SK-N-SH (cell line): ENCODE results near the gene BAIAP2L1. TPM values are rescaled to one million over a fixed set of nuclear protein-coding genes. Genes with fewer than 3 reads are reported as not detected.
"Not testable (repeated sequence)": the region's sequence is repeated elsewhere in the genome, so short reads cannot be mapped to it uniquely, and the experiment has no call there.

Experiments
- CTCF ChIA-PET: fragments of 300-600, 350-600 bp; formaldehyde crosslinking; extraction: SDS; loops from one replicate; lab custom pipeline; 2021; lab: Yijun Ruan, JAX
- POLR2A ChIA-PET: fragments of 350-600 bp; sonication (Branson Sonifier 250); formaldehyde crosslinking; extraction: SDS; loops from one replicate; lab custom pipeline; 2020; ENCODE audit warnings: antibody characterized with exemption, inconsistent platforms; lab: Yijun Ruan, JAX
- DNase-seq: peaks from one replicate; pipeline ENCODE4 v3.0.0; 2012
- H2AFZ ChIP-seq: fragments of 200-600 bp; sonication (generic); 2 replicates; pipeline ENCODE4 v1.8.1; 2016; ENCODE audit warnings: antibody characterized with exemption, mild to moderate bottlenecking, low read depth
- H3F3A ChIP-seq: fragments of 200-600 bp; sonication (generic); replicated peaks from 2 replicates; pipeline ENCODE3; 2016; ENCODE audit warnings: antibody characterized with exemption, mild to moderate bottlenecking; ENCODE audit not compliant: insufficient read depth
- H3K27ac ChIP-seq, 2 experiments: fragments of 200-500 bp in 1 of 2; fragments of 200-600 bp in 1 of 2; sonication (Bioruptor generic) in 1 of 2; sonication (generic), shearing (Covaris generic) in 1 of 2; 2 replicates each; pipeline versions ENCODE4 v1.5.1 to v1.6.1; 2014 to 2016; ENCODE audit warnings: low read depth in 2 of 2, inconsistent platforms in 1 of 2, low read length in 1 of 2, mild to moderate bottlenecking in 1 of 2, mixed read lengths in 1 of 2
- H3K27me3 ChIP-seq: fragments of 200-600 bp; sonication (generic), shearing (Covaris generic); 2 replicates; pipeline ENCODE4 v1.6.1; 2016; ENCODE audit warnings: mixed run types; ENCODE audit not compliant: insufficient read depth
- H3K36me3 ChIP-seq, 2 experiments: fragments of 200-500 bp in 1 of 2; fragments of 200-600 bp in 1 of 2; sonication (Bioruptor generic) in 1 of 2; sonication (generic) in 1 of 2; replicated peaks in 1 of 2; 2 replicates each; pipeline versions ENCODE3 to v1.5.1; 2014 to 2016; ENCODE audit warnings: low read length in 1 of 2, mild to moderate bottlenecking in 1 of 2; ENCODE audit not compliant: insufficient read depth in 2 of 2, control insufficient read depth in 1 of 2
- H3K4me1 ChIP-seq, 2 experiments: fragments of 200-500 bp in 1 of 2; fragments of 200-600 bp in 1 of 2; sonication (Bioruptor generic) in 1 of 2; sonication (generic), shearing (Covaris generic) in 1 of 2; 2 replicates each; pipeline versions ENCODE4 v1.5.1 to v1.6.1; 2014 to 2016; ENCODE audit warnings: low read depth in 1 of 2, low read length in 1 of 2, mixed run types in 1 of 2; ENCODE audit not compliant: insufficient read depth in 2 of 2, control insufficient read depth in 1 of 2
- H3K4me2 ChIP-seq: fragments of 200-600 bp; sonication (generic), shearing (Covaris generic); 2 replicates; pipeline ENCODE4 v1.6.1; 2017; ENCODE audit warnings: mixed run types
- H3K4me3 ChIP-seq, 2 experiments: fragments of 200-500 bp in 1 of 2; fragments of 200-600 bp in 1 of 2; sonication (Bioruptor generic) in 1 of 2; sonication (generic), shearing (Covaris generic) in 1 of 2; 2 replicates each; pipeline versions ENCODE4 v1.5.1 to v1.8.1; 2014 to 2016; ENCODE audit warnings: low read depth in 2 of 2, inconsistent platforms in 1 of 2, low read length in 1 of 2, mild to moderate bottlenecking in 1 of 2, mixed read lengths in 1 of 2, moderate library complexity in 1 of 2
- H3K79me2 ChIP-seq: fragments of 200-600 bp; sonication (generic); 2 replicates; pipeline ENCODE4 v1.8.1; 2017; ENCODE audit warnings: mild to moderate bottlenecking; ENCODE audit not compliant: insufficient read depth
- H3K9ac ChIP-seq: fragments of 200-600 bp; sonication (generic); 2 replicates; pipeline ENCODE4 v1.6.1; 2017; ENCODE audit warnings: mixed run types
- H3K9me2 ChIP-seq: fragments of 200-600 bp; sonication (generic); 2 replicates; pipeline ENCODE4 v1.6.1; 2017; ENCODE audit warnings: mixed run types
- H3K9me3 ChIP-seq: fragments of 200-600 bp; sonication (generic); 2 replicates; pipeline ENCODE4 v1.6.1; 2017; ENCODE audit warnings: mixed run types, mild to moderate bottlenecking, moderate library complexity
- H4K20me1 ChIP-seq: fragments of 200-600 bp; sonication (generic); 2 replicates; pipeline ENCODE4 v1.6.1; 2017; ENCODE audit warnings: mild to moderate bottlenecking, mixed run types; ENCODE audit not compliant: insufficient read depth
- EP300 ChIP-seq, 2 experiments: IDR thresholded peaks; 2 replicates each; pipeline versions ENCODE4 v1.4.0 to v1.6.1; 2012; ENCODE audit warnings: borderline replicate concordance in 1 of 2, low read depth in 1 of 2, low read length in 1 of 2
- FOSL2 ChIP-seq: IDR thresholded peaks from 2 replicates; pipeline ENCODE4 v1.4.0; 2012; ENCODE audit warnings: low read depth, mild to moderate bottlenecking, moderate library complexity, borderline replicate concordance
- FOXJ3 ChIP-seq: sonication (generic); formaldehyde crosslinking; IDR thresholded peaks from 2 replicates; pipeline ENCODE4 v1.5.1; 2020; ENCODE audit warnings: mild to moderate bottlenecking, missing genetic modification reagents
- JUND ChIP-seq: IDR thresholded peaks from 2 replicates; pipeline ENCODE4 v1.4.0; 2012
- MAX ChIP-seq: IDR thresholded peaks from 2 replicates; pipeline ENCODE4 v1.4.0; 2012; ENCODE audit warnings: low read depth
- NFIC ChIP-seq: IDR thresholded peaks from 2 replicates; pipeline ENCODE4 v1.4.0; 2012; ENCODE audit warnings: borderline replicate concordance
- PBX3 ChIP-seq: IDR thresholded peaks from 2 replicates; pipeline ENCODE4; 2012
- POLR2AphosphoS5 ChIP-seq: IDR thresholded peaks from 2 replicates; pipeline ENCODE4 v1.6.1; 2012; ENCODE audit warnings: low read depth, low read length
- RAD21 ChIP-seq: IDR thresholded peaks from 2 replicates; pipeline ENCODE4 v1.6.1; 2012; ENCODE audit warnings: mild to moderate bottlenecking, low read length
- SIN3A ChIP-seq: IDR thresholded peaks from 2 replicates; pipeline ENCODE4 v1.6.1; 2012; ENCODE audit warnings: low read depth, mild to moderate bottlenecking, low read length, moderate library complexity, borderline replicate concordance
- SMC3 ChIP-seq: IDR thresholded peaks from 2 replicates; pipeline ENCODE4 v1.6.1; 2012; ENCODE audit warnings: low read depth, low read length, improper control_type of control experiment
- TCF12 ChIP-seq: IDR thresholded peaks from 2 replicates; pipeline ENCODE4 v1.4.0; 2012
- TEAD4 ChIP-seq: IDR thresholded peaks from 2 replicates; pipeline ENCODE4 v1.4.0; 2012; ENCODE audit warnings: mild to moderate bottlenecking, borderline replicate concordance; ENCODE audit not compliant: insufficient read depth
- WGBS: methylation state at CpG from one replicate; pipeline ENCODE4 v1.1.6; 2017; ENCODE audit warnings: low lambda C conversion rate; 5-methylcytosine and 5-hydroxymethylcytosine counted together
- polyA plus RNA-seq, 3 experiments: library from polyadenylated mRNA; depleted of rRNA; stranded (reverse); fragments of >200 nt; gene quantifications; 2 replicates each; pipeline ENCODE4 v1.2.3, GENCODE V29; 2012

Gene BAIAP2L1
- polyA plus RNA-seq, 1 of the 3 experiments (the other 2 are of a cell fraction): 8.8 TPM

GRCh38 chr7:98394377-98394836 is 6.5 kb downstream of the BAIAP2L1 start:
- H3F3A ChIP-seq: peaks cover 19% of the 10 kb centered on the region
- no peak overlapping the region for H3K9ac ChIP-seq
- H3K27me3 ChIP-seq: no peaks in the 10 kb centered on the region
- H3K9me3 ChIP-seq: no peaks in the 10 kb centered on the region
- no peaks in the 10 kb centered on the region for H3K79me2 ChIP-seq
- 0 out of 2 replicates have a peak, but pooled peaks cover 3% of the 10 kb centered on the region for H4K20me1 ChIP-seq
- TF ChIP-seq TCF12 (0 out of 2 replicates have a peak, but pooled peaks have one; percentile 35), NFIC (no peak), JUND (peak; percentile 55), RAD21 (no peak), SMC3 (no peak), FOSL2 (peak; percentile 22; the same call in 1 of the 2 replicates), TEAD4 (0 out of 2 replicates have a peak, but pooled peaks have one; percentile 19), PBX3 (peak; percentile 34), EP300 (IDR thresholded peaks at IDR 0.05; ENCODE audit: borderline replicate concordance in 1 of 2, low read depth in 1 of 2, low read length in 1 of 2) (peak in 1 of 2 experiments; percentile 27; a peak in 1 of 4 replicates)
- H3K4me1 ChIP-seq: 0 out of 4 replicates have a peak, but pooled peaks cover 0 to 5% of the 10 kb centered on the region in 2 experiments
- peak overlapping the region in 1 of 2 experiments; percentile 68; a peak in 2 of 4 replicates for H3K27ac ChIP-seq
- no peak overlapping the region for H3K4me2 ChIP-seq
- H3K4me3 ChIP-seq: no peak overlapping the region
- DNase-seq: no peak
- H3K9me2 ChIP-seq: no peaks in the 10 kb centered on the region
- POLR2A ChIA-PET: no interaction called here
- WGBS: 36% methylated on average over 5 of the region's 5 CpGs
- no peak overlapping the region for H2AFZ ChIP-seq
- CTCF ChIA-PET: no interaction called here
- no peaks in the 10 kb centered on the region for H3K36me3 ChIP-seq

- Histone ChIP-seq H3K9me3 (no peaks in the 10 kb centered on the region), H3K4me3 (no peak overlapping the region), H3K9ac (no peak overlapping the region), H2AFZ (no peak overlapping the region), H3F3A (no peaks in the 10 kb centered on the region), H4K20me1 (no peaks in the 10 kb centered on the region), H3K79me2 (no peaks in the 10 kb centered on the region), H3K27me3 (no peaks in the 10 kb centered on the region), H3K4me1 (no peaks in the 10 kb centered on the region), H3K4me2 (no peak overlapping the region), H3K27ac (no peak overlapping the region), H3K9me2 (no peaks in the 10 kb centered on the region), H3K36me3 (no peaks in the 10 kb centered on the region)
- POLR2A ChIA-PET: interaction anchor here (0.6 kb wide), 1 partner anchor 364 kb away, joined by 4 read pairs; no protein-coding TSS in a partner anchor
- WGBS: 91% methylated on average over 9 of the region's 9 CpGs
- DNase-seq: no peak
- TF ChIP-seq NFIC: no peak
- CTCF ChIA-PET: interaction anchor here (1.5 to 3.1 kb wide), 3 partner anchors 14 to 93 kb away, joined by 5 to 17 read pairs (median 9); partner anchors contain the start of gene BAIAP2L1
Measured at GRCh38 chr7:98387544-98388226, 13.2 kb downstream of the BAIAP2L1 start.

GRCh38 chr7:98387131-98387530 is 13.8 kb downstream of the BAIAP2L1 start:
- no peaks in the 10 kb centered on the region for H3K9me2 ChIP-seq
- no peak overlapping the region for H3K27ac ChIP-seq
- no peaks in the 10 kb centered on the region for H3K9me3 ChIP-seq
- CTCF ChIA-PET: interaction anchor here (1.5 to 3.1 kb wide), 3 partner anchors 13 to 92 kb away, joined by 5 to 17 read pairs (median 9); partner anchors contain the start of gene BAIAP2L1
- TF ChIP-seq MAX (no peak), POLR2AphosphoS5 (no peak), SIN3A (no peak), FOXJ3 (CRISPR knock-in tag) (no peak)
- H2AFZ ChIP-seq: no peak overlapping the region
- DNase-seq: no peak
- H3K4me1 ChIP-seq: no peaks in the 10 kb centered on the region
- 84% methylated on average over 8 of the region's 8 CpGs for WGBS
- no peak overlapping the region for H3K9ac ChIP-seq
- POLR2A ChIA-PET: no interaction called here
- H3K4me2 ChIP-seq: no peak overlapping the region
- H3K36me3 ChIP-seq: no peaks in the 10 kb centered on the region
- H3K79me2 ChIP-seq: no peaks in the 10 kb centered on the region
- no peaks in the 10 kb centered on the region for H3K27me3 ChIP-seq
- H3F3A ChIP-seq: no peaks in the 10 kb centered on the region
- H3K4me3 ChIP-seq: no peak overlapping the region
- no peaks in the 10 kb centered on the region for H4K20me1 ChIP-seq

- H3K9me2 ChIP-seq, H3K4me3 ChIP-seq, H3K9me3 ChIP-seq, H3K27ac ChIP-seq, H3K4me1 ChIP-seq, H4K20me1 ChIP-seq, H3K79me2 ChIP-seq, H3K36me3 ChIP-seq, H3K27me3 ChIP-seq, POLR2A ChIA-PET, H3F3A ChIP-seq, H2AFZ ChIP-seq, H3K4me2 ChIP-seq, DNase-seq, H3K9ac ChIP-seq: not testable (repeated sequence)
- 74% methylated on average over 5 of the region's 5 CpGs for WGBS
- CTCF ChIA-PET: interaction anchor here (3.8 kb wide), 1 partner anchor 16 kb away, joined by 17 read pairs; the partner anchor contains the start of gene BAIAP2L1
Measured at GRCh38 chr7:98385532-98385931, 15.4 kb downstream of the BAIAP2L1 start.
